Right lobe of liver (tissue), 4 donors: ENCODE results near the gene SLC25A47.
"Not testable (repeated sequence)": the region's sequence is repeated elsewhere in the genome, so short reads cannot be mapped to it uniquely, and the experiment has no call there.

Experiments used
- CTCF ChIP-seq, 4 donors: fragments of 200-600 bp in 3 of 4; fragments of 450-650 bp in 1 of 4; IDR thresholded peaks; one replicate each; pipeline versions ENCODE4 v1.5.1 to v1.8.0; 2016 to 2022; ENCODE audit warnings: antibody characterized with exemption in 4 of 4, mild to moderate bottlenecking in 2 of 4
- POLR2A ChIP-seq: fragments of 450-650 bp; IDR thresholded peaks from one replicate; pipeline ENCODE4 v1.6.1; 2017; ENCODE audit warnings: antibody characterized with exemption, mild to moderate bottlenecking
- donor health status: DM: no; HTN: no; CAD: no.
- donor health status: DM: no; HTN: no; CAD: no.
- donor health status: DM: no; HTN: yes; CAD: no.

- not testable (repeated sequence) for TF ChIP-seq CTCF (IDR thresholded peaks at IDR 0.05); POLR2A
Measured at GRCh38 chr14:100312110-100312876, 10.8 kb upstream of the SLC25A47 start.
